ENCODE results near the gene SPTBN1.

The SPTBN1 gene

DNA sequence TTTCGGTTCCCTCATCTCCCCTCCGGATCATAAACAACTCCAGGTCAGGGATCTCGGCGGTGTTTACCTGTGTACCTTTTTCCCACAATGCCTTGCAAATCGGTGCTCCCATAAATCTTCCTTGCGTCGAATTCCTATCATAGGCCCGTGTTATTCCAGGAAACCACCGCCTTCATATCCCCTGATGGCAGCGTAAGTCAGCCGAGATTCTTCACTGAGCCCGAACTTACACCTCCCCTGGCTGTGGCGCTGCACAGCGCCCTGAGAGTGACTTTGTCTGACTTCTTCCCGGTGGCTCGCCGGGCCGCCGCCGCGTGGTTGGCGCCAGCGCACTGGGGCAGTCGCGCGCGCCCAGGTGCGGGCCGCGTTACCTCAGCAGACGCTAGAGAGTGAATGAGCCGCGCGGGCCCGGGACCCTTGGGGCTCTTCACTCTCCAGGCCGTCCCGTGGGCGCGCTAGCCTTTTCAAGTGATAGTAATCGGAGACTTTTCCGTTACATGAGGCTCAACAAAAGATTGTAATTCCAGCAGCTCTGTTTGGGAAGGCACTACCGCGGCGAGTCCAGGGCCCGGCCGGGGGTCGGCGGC is 101.6 kb downstream of the SPTBN1 start:
- DNase-seq: peak; percentile 75

DNA sequence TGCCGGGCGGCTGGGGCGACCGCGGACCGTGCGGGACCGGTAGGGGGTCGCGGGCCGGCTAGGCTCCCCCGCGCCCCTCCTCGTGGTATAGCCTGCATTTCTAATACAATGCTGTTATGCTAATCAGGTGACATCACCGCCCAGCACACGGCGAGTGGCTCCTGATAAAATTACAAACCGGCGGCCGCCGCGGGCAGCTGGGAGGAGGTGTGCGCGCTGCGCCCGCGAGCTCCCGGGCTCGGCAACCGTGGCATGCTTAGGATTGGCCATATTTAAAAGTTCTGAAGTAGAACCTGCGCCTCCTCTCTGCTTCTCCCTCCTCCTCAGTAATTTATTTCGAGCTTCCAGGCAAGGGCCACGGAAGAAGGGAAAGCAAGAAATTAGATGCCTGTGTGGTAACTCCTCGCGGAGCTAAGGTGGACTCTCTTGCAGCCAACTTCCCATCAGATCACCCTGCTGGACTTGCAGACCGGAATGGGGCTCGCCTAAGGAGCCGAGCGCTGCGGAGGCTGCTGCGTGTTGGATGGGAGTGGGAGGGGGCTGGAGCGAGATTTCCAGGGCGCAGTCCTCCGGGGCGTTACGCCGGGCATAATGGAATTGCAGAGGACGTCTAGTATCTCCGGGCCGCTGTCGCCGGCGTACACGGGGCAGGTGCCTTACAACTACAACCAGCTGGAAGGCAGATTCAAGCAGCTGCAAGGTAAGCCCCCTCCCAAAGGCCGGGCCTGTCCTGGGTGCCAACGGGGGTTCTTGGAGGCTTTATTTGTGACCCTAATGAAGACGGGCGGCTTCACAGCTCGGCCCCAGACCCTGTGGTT is 102.3 kb downstream of the SPTBN1 start:
- DNase-seq: peak; percentile 76

GRCh38 chr2:54559006-54559445 is 102.9 kb downstream of the SPTBN1 start:
- DNase-seq: no peak

DNA sequence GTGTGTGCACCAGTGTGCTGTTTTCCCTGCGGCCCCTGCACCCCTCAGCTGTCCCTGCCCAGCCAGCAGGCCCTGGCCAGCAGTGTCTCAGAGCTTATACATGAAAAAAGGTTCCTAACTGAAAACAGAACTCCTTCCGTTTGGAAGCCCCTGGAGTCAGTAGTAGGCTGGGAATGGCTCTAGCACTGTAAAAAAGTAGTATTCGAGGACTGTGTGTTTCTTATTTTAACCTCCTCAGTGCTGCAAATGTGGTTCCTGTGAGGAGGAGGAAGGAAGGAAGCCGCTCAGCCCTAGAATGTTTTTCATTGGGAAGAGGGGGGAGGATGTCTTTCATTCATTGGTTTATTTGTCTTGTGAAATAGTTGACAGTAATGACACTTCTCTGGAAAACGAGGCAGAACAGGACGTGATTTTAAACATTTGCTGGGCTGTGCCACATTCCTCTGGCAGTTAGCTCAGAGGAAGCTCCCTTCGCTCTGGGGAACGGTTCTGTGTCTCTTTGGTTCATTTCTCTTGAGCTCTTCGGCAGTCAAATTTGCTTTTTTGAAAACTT is 103.5 kb downstream of the SPTBN1 start:
- no peak for DNase-seq

DNA sequence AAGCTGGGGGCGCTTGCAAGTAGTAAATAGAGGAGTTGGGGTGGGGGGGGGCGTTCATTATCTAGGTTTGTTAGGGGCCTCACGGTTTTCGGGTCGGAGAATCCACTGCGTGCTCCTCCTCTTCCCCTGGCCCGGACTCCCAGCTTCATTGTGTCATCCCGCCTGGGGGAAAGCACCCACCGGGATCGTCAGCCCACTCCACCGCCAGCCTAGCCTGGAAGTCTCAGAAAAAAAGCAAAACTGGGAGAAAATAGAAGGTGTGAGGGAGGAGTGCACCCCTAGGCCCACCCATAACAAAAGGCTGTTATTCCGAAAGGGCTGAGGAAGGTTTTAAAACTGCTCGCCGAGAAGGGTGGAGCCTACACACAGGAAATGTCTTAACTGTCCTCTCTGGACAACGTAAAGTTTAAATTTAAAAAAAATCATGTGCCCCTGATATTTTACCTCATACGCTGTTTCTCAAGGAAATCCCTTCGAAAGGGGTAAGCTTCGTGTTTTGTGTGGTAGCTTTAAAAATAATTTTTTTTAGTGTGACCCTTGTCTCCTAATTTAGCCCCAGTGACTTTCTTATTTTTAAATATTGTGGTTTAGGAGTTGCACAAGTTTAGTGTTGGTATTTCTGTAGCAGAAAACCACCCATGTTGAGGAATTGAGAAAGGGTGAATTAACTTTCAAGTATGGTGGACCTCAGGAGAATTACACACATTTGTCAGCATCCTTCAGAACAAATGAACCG is 104.2 kb downstream of the SPTBN1 start:
- DNase-seq: peak; percentile 20

GRCh38 chr2:54561010-54561409 is 104.9 kb downstream of the SPTBN1 start:
- no peak for DNase-seq

DNA sequence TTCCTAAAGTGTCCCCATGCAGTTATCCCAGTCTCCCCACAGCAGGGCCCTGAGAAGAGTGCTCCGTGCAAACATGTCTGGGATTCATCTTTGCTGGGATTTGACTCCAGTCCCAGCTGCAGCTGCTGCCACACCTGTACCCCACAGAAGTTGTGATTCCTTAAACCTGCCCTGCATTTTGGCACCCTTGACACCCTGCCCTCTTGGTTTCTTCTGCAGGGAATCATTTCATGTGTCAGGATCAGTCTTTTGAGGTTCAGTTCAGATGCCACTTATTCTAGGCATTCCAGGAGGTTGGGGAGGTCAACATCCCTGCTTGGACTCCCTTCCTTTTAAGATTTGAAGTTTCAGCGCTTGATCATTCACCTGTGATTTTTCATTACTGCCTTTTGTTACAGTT is 108.3 kb downstream of the SPTBN1 start:
- DNase-seq: no peak

- DNase-seq: no peak
These were observed 109.4 kb downstream of the SPTBN1 start for GRCh38 chr2:54565551-54565950.

GRCh38 chr2:54566896-54567295 is 110.8 kb downstream of the SPTBN1 start:
- DNase-seq: no peak

- DNase-seq: no peak
These were observed 112.8 kb downstream of the SPTBN1 start for GRCh38 chr2:54568876-54569321.

DNA sequence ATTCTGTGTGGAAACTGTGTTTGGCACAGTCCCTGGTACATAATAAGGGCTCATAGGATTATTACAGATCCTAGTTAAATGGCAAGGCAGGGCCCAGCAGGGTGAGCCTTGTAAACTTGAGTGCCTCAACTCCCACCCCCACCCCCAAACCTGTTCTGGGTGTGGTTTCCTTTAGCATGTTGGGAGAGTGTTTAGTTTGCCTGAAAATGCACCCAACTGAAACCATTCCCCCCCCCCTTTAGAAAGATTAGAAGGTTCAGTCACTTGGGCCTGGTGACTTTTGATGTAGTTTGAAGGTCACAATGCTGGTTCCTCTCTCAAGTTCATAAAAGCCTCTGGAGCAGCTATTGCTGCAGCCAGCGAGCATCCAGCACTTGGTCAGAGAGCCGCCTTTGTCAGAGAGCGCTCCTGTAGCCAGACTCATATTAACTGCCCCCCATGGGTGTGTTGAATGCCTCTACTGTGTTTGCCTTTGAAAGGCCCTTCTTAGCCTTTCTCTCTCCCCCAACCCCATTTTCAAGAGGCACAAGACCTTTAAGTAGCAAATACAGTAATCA is 113.7 kb downstream of the SPTBN1 start:
- no peak for DNase-seq

GRCh38 chr2:54570321-54570855 is 114.3 kb downstream of the SPTBN1 start:
- no peak for DNase-seq

- peak; percentile 80 for DNase-seq
These were observed 115.0 kb downstream of the SPTBN1 start for GRCh38 chr2:54570925-54571694.

DNA sequence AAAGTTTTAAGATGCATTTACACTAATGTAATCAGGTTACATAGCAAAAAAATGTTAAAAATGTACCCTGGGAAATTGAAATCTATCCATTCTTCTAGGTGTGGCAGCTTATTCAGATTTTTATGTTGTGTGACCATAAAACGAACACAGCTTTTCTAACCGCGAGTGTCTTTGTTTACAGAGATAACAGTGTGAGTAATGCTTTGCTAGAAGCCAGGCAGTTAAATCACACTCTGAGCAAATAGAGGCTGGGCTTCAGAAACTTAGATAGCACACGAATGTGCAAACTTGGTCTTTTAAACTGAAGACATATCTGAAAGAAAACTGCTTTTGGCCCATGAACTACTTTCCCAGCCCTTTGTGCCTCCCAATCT is 116.1 kb downstream of the SPTBN1 start:
- no peak for DNase-seq

GRCh38 chr2:54572636-54573536 is 116.8 kb downstream of the SPTBN1 start:
- DNase-seq: peak; percentile 67

DNA sequence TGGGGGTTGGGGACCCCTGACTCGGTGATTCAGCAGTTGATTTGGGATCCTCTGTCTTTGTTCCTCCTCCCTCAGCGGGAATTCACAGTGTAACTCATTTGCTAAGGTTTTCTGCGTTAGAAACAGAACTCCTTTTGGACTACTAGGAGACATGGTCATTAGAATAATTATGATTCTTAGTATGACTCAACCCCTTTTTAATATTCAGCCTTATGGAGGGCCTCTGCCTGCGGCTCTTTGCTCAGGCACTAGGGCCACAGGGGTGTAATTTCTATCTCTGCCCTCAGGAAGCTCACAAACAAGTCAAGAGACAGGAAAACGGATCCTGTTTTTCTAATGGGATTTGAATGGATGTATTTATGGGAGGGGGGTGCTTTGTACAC is 117.4 kb downstream of the SPTBN1 start:
- no peak for DNase-seq

- peak; percentile 56 for DNase-seq
These were observed 118.2 kb downstream of the SPTBN1 start for GRCh38 chr2:54574107-54574859.

GRCh38 chr2:54574860-54575247 is 118.7 kb downstream of the SPTBN1 start:
- DNase-seq: no peak

DNA sequence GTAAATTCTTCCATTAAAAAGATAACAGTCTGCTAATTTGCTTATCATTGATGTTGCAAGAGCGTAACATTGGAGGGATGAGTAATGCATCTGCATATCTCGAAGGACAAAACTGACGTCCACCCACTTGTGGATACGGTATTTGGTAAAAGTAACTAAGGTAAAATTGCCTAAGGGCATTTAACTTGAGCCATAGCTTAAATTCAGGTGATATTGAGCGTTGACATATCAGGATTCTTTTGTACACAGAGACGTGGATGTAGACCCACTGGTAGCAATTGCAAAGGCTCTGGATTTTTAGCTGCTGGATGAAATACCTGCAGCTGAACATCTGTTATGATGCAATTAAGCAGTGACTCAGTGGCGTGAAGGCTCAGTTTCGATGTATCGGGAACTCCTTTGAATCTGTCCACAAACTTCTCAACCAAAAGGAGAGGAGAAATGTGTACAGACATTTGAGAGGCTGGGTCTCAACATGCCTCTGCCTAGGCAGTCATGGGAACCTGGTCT is 119.3 kb downstream of the SPTBN1 start:
- DNase-seq: peak; percentile 47

DNA sequence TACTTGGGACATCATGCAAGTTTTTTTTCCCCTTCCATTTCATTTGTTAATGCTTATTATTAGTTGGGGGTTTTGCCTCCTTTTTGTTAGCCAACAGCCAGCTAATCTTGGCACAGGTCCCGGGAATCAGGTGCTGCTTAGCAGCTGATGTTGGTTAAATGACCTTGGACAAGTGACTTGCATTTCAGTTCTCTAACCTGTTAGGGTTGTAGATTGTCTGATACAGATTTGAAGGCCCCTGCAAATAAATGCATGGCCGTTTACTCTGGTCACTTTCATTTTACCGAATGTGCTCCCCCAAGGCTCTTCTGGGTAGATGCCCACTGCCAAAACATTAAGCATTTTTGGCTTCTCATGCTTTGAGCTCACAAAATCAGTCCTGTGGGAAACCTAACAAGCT is 120.9 kb downstream of the SPTBN1 start:
- no peak for DNase-seq
